Neuronal stem cell (in vitro differentiated cells): ENCODE measurements around the gene STX17.

Experiments
- DNase-seq: peaks from one replicate; pipeline ENCODE4 v3.0.0-alpha.2; 2013; ENCODE audit warnings: low spot score
- H2AFZ ChIP-seq: one replicate; pipeline ENCODE4 v1.6.1; 2013; ENCODE audit warnings: mild to moderate bottlenecking, low read length, inconsistent platforms
- H2AK5ac ChIP-seq: 2 replicates; pipeline ENCODE4 v1.6.1; 2013; ENCODE audit warnings: low read depth, mild to moderate bottlenecking, inconsistent platforms, low read length, moderate library complexity, mixed read lengths
- H2BK120ac ChIP-seq: 2 replicates; pipeline ENCODE4 v1.6.1; 2013; ENCODE audit warnings: low read depth, mild to moderate bottlenecking, inconsistent platforms, low read length, moderate library complexity, mixed read lengths
- H2BK12ac ChIP-seq: one replicate; pipeline ENCODE4 v1.6.1; 2013; ENCODE audit warnings: low read length, inconsistent platforms
- H2BK15ac ChIP-seq: 2 replicates; pipeline ENCODE4 v1.6.1; 2013; ENCODE audit warnings: mild to moderate bottlenecking, low read length, inconsistent platforms, mixed read lengths
- H2BK5ac ChIP-seq: one replicate; pipeline ENCODE4 v1.6.1; 2013; ENCODE audit warnings: inconsistent platforms, mild to moderate bottlenecking, low read length, moderate library complexity
- H3K14ac ChIP-seq: one replicate; pipeline ENCODE4 v1.6.1; 2013; ENCODE audit warnings: low read length, inconsistent platforms
- H3K18ac ChIP-seq: 2 replicates; pipeline ENCODE4 v1.6.1; 2013; ENCODE audit warnings: low read length, inconsistent platforms
- H3K23ac ChIP-seq: 2 replicates; pipeline ENCODE4 v1.6.1; 2013; ENCODE audit warnings: low read depth, mild to moderate bottlenecking, mixed read lengths, low read length, inconsistent platforms; ENCODE audit not compliant: poor library complexity
- H3K27ac ChIP-seq: replicated peaks from 3 replicates; pipeline ENCODE4 v1.5.1; 2013; ENCODE audit warnings: low read length, inconsistent platforms
- H3K27me3 ChIP-seq, 3 experiments: 2 replicates each; pipeline ENCODE4 v1.6.1; 2013; ENCODE audit warnings: low read length in 3 of 3, mild to moderate bottlenecking in 2 of 3, inconsistent platforms in 1 of 3, low read depth in 1 of 3, mixed read lengths in 1 of 3, moderate library complexity in 1 of 3; ENCODE audit not compliant: control insufficient read depth in 3 of 3, insufficient read depth in 3 of 3
- H3K36me3 ChIP-seq, 2 donors: replicated peaks in 1 of 2; 2 replicates each; pipeline ENCODE4 v1.6.1; 2013; ENCODE audit warnings: low read length in 2 of 2; ENCODE audit not compliant: control insufficient read depth in 2 of 2, insufficient read depth in 2 of 2
- H3K4ac ChIP-seq: 2 replicates; pipeline ENCODE4 v1.6.1; 2013; ENCODE audit warnings: inconsistent platforms, mild to moderate bottlenecking, low read length, moderate library complexity
- H3K4me1 ChIP-seq, 2 donors: 1 replicate in 1 of 2; 2 replicates in 1 of 2; pipeline ENCODE4 v1.6.1; 2013; ENCODE audit warnings: low read length in 2 of 2, low read depth in 1 of 2; ENCODE audit not compliant: control insufficient read depth in 2 of 2, insufficient read depth in 1 of 2
- H3K4me2 ChIP-seq: one replicate; pipeline ENCODE4 v1.6.1; 2013; ENCODE audit warnings: mild to moderate bottlenecking, low read length, inconsistent platforms; ENCODE audit not compliant: insufficient read depth, poor library complexity, severe bottlenecking
- H3K4me3 ChIP-seq, 2 donors: 2 replicates each; pipeline ENCODE4 v1.5.1; 2013; ENCODE audit warnings: low read length in 2 of 2, mild to moderate bottlenecking in 2 of 2, inconsistent platforms in 1 of 2, moderate library complexity in 1 of 2
- H3K79me1 ChIP-seq: one replicate; pipeline ENCODE4 v1.6.1; 2013; ENCODE audit warnings: low read depth, mild to moderate bottlenecking, inconsistent platforms, low read length, moderate library complexity
- H3K9ac ChIP-seq: one replicate; pipeline ENCODE4 v1.6.1; 2013; ENCODE audit warnings: mild to moderate bottlenecking, low read depth, low read length, inconsistent platforms; ENCODE audit not compliant: poor library complexity
- H3K9me3 ChIP-seq, 2 donors: replicated peaks in 1 of 2; 2 replicates each; pipeline versions ENCODE3 to v1.6.1; 2013; ENCODE audit warnings: low read length in 2 of 2, mild to moderate bottlenecking in 2 of 2, inconsistent platforms in 1 of 2, low read depth in 1 of 2, mixed read lengths in 1 of 2, moderate library complexity in 1 of 2; ENCODE audit not compliant: control insufficient read depth in 2 of 2, insufficient read depth in 1 of 2
- H4K8ac ChIP-seq: one replicate; pipeline ENCODE4 v1.6.1; 2013; ENCODE audit warnings: low read depth, mild to moderate bottlenecking, inconsistent platforms, low read length, moderate library complexity
- H4K91ac ChIP-seq: one replicate; pipeline ENCODE4 v1.6.1; 2013; ENCODE audit warnings: low read length, low read depth, mild to moderate bottlenecking, inconsistent platforms; ENCODE audit not compliant: poor library complexity
- WGBS, 2 donors: extraction: QIAGEN DNeasy Blood & Tissue Kit; methylation state at CpG; one replicate each; pipeline ENCODE4 v1.1.7; 2013; ENCODE audit warnings: missing lambda C conversion rate in 2 of 2, mixed read lengths in 1 of 2; ENCODE audit not compliant: insufficient read length in 2 of 2, insufficient replicate concordance in 1 of 2; ENCODE audit errors: extremely low coverage in 2 of 2; 5-methylcytosine and 5-hydroxymethylcytosine counted together

The STX17 gene

GRCh38 chr9:99860266-99860665 is 46.2 kb upstream of the STX17 start:
- no peak overlapping the region for H4K91ac ChIP-seq
- H3K14ac ChIP-seq = no peak overlapping the region
- no peaks in the 10 kb centered on the region for H3K27me3 ChIP-seq
- H3K36me3 ChIP-seq = no peaks in the 10 kb centered on the region
- no peak overlapping the region for H3K4ac ChIP-seq
- H2AK5ac ChIP-seq = no peak overlapping the region
- no peaks in the 10 kb centered on the region for H3K9me3 ChIP-seq
- no peak overlapping the region for H3K4me2 ChIP-seq
- H2BK15ac ChIP-seq = no peak overlapping the region
- H3K4me3 ChIP-seq = no peak overlapping the region
- no peak overlapping the region for H3K23ac ChIP-seq
- H2BK12ac ChIP-seq = no peak overlapping the region
- H2AFZ ChIP-seq = peak overlapping the region; percentile 2
- no peak overlapping the region for H3K18ac ChIP-seq
- peaks cover 13 to 32% of the 10 kb centered on the region in 2 donors for H3K4me1 ChIP-seq
- H4K8ac ChIP-seq = no peak overlapping the region
- DNase-seq = no peak
- H3K79me1 ChIP-seq = no peaks in the 10 kb centered on the region
- no CpG with 5 or more reads among the region's 1 CpG for WGBS, 2 donors
- no peak overlapping the region for H2BK120ac ChIP-seq
- no peak overlapping the region for H3K27ac ChIP-seq
- H3K9ac ChIP-seq = no peak overlapping the region
- H2BK5ac ChIP-seq = no peak overlapping the region

- no CpG with 5 or more reads among the region's 2 CpGs for WGBS, 2 donors
- H2AFZ ChIP-seq = peak overlapping the region; percentile 11
- H3K18ac ChIP-seq = no peak overlapping the region
- no peak overlapping the region for H3K9ac ChIP-seq
- no peak overlapping the region for H3K23ac ChIP-seq
- no peak overlapping the region for H3K4ac ChIP-seq
- no peaks in the 10 kb centered on the region for H3K27me3 ChIP-seq
- H2BK15ac ChIP-seq = no peak overlapping the region
- H3K79me1 ChIP-seq = no peaks in the 10 kb centered on the region
- no peak overlapping the region for H2BK120ac ChIP-seq
- H3K27ac ChIP-seq = no peak overlapping the region
- H4K8ac ChIP-seq = no peak overlapping the region
- H3K4me1 ChIP-seq = peaks cover 13 to 35% of the 10 kb centered on the region in 2 donors
- H3K4me3 ChIP-seq = no peak overlapping the region
- no peaks in the 10 kb centered on the region for H3K9me3 ChIP-seq
- DNase-seq = no peak
- H3K4me2 ChIP-seq = no peak overlapping the region
- no peaks in the 10 kb centered on the region for H3K36me3 ChIP-seq
- H3K14ac ChIP-seq = no peak overlapping the region
- no peak overlapping the region for H2BK5ac ChIP-seq
- H4K91ac ChIP-seq = no peak overlapping the region
- no peak overlapping the region for H2BK12ac ChIP-seq
- H2AK5ac ChIP-seq = no peak overlapping the region
Observed at GRCh38 chr9:99863955-99864354, 42.5 kb upstream of the STX17 start.

GRCh38 chr9:99866398-99866797 is 40.1 kb upstream of the STX17 start:
- Histone ChIP-seq H3K4me3 (no peak overlapping the region), H3K79me1 (no peaks in the 10 kb centered on the region), H2AK5ac (no peak overlapping the region), H3K9me3 (no peaks in the 10 kb centered on the region), H3K4me2 (no peak overlapping the region), H4K91ac (no peak overlapping the region), H2AFZ (no peak overlapping the region), H4K8ac (no peak overlapping the region), H2BK5ac (no peak overlapping the region), H3K14ac (no peak overlapping the region), H3K18ac (no peak overlapping the region), H3K36me3 (no peaks in the 10 kb centered on the region), H3K23ac (no peak overlapping the region), H2BK12ac (no peak overlapping the region), H3K4ac (no peak overlapping the region), H2BK15ac (no peak overlapping the region), H3K27ac (no peak overlapping the region), H3K9ac (no peak overlapping the region), H2BK120ac (no peak overlapping the region), H3K27me3 (no peaks in the 10 kb centered on the region), H3K4me1 (peaks cover 12 to 19% of the 10 kb centered on the region in 2 donors)
- no CpG with 5 or more reads among the region's 2 CpGs for WGBS, 2 donors
- DNase-seq = no peak

GRCh38 chr9:99867536-99867935 is 38.9 kb upstream of the STX17 start:
- H3K27ac ChIP-seq = no peak overlapping the region
- no peaks in the 10 kb centered on the region for H3K27me3 ChIP-seq

More at GRCh38 chr9:99867536-99867935, 38.9 kb upstream of the STX17 start:
- no peak overlapping the region for H4K8ac ChIP-seq
- H3K23ac ChIP-seq = no peak overlapping the region
- H3K9me3 ChIP-seq = no peaks in the 10 kb centered on the region
- no peak overlapping the region for H2BK5ac ChIP-seq
- no peak overlapping the region for H2BK120ac ChIP-seq
- no peak overlapping the region for H3K18ac ChIP-seq
- peaks cover 12 to 19% of the 10 kb centered on the region in 2 donors for H3K4me1 ChIP-seq
- H4K91ac ChIP-seq = no peak overlapping the region
- WGBS, 2 donors = no CpG with 5 or more reads among the region's 3 CpGs
- DNase-seq = no peak
- no peak overlapping the region for H3K14ac ChIP-seq
- H3K9ac ChIP-seq = no peak overlapping the region
- no peak overlapping the region for H3K4me3 ChIP-seq
- no peak overlapping the region for H2AK5ac ChIP-seq
- no peak overlapping the region for H3K4ac ChIP-seq
- no peak overlapping the region for H2BK15ac ChIP-seq
- H3K79me1 ChIP-seq = no peaks in the 10 kb centered on the region
- no peaks in the 10 kb centered on the region for H3K36me3 ChIP-seq
- no peak overlapping the region for H3K4me2 ChIP-seq
- H2BK12ac ChIP-seq = no peak overlapping the region
- H2AFZ ChIP-seq = no peak overlapping the region
